ENCODE results near the gene LTBP2. TPM values are rescaled to one million over a fixed set of nuclear protein-coding genes. Genes with fewer than 3 reads are reported as not detected.
A peak's percentile ranks its signal among the peaks of the same experiment; 100 is the strongest.

The LTBP2 gene
- total RNA-seq, 1 experiment from 2014 or later: 17.4 TPM

- CTCF ChIA-PET: no interaction called here
- Histone ChIP-seq H3F3A (ENCODE audit: low read length, unreplicated experiment) (no peaks in the 10 kb centered on the region), H3K9me3 (ENCODE audit: low read length) (no peaks in the 10 kb centered on the region), H3K27ac (ENCODE audit: low read length) (peak overlapping the region; percentile 60), H3K4me1 (ENCODE audit: insufficient read depth, low read length) (peaks cover 41% of the 10 kb centered on the region), H3K9me2 (replicated peaks; ENCODE audit: low read length) (no peaks in the 10 kb centered on the region), H3K36me3 (ENCODE audit: low read depth, low read length) (no peaks in the 10 kb centered on the region), H4K20me1 (ENCODE audit: low read length) (no peaks in the 10 kb centered on the region), H3K9ac (ENCODE audit: low read length) (no peak overlapping the region), H2AFZ (ENCODE audit: low read length) (peak overlapping the region; percentile 49), H3K27me3 (ENCODE audit: low read length) (no peaks in the 10 kb centered on the region), H3K79me2 (ENCODE audit: low read length) (peaks cover 9% of the 10 kb centered on the region; the same call in 1 of the 2 replicates), H3K4me2 (ENCODE audit: low read length) (peak overlapping the region; percentile 68), H3K4me3 (ENCODE audit: low read length) (peak overlapping the region; percentile 35; the same call in 1 of the 2 replicates)
- DNase-seq (peak; percentile 60), ATAC-seq (no peak)
- POLR2A ChIA-PET (ENCODE audit: unreplicated experiment): no interaction called here
- intact Hi-C loops (cut with micrococcal nuclease): no loop called here
- TF ChIP-seq, protein P1, sequence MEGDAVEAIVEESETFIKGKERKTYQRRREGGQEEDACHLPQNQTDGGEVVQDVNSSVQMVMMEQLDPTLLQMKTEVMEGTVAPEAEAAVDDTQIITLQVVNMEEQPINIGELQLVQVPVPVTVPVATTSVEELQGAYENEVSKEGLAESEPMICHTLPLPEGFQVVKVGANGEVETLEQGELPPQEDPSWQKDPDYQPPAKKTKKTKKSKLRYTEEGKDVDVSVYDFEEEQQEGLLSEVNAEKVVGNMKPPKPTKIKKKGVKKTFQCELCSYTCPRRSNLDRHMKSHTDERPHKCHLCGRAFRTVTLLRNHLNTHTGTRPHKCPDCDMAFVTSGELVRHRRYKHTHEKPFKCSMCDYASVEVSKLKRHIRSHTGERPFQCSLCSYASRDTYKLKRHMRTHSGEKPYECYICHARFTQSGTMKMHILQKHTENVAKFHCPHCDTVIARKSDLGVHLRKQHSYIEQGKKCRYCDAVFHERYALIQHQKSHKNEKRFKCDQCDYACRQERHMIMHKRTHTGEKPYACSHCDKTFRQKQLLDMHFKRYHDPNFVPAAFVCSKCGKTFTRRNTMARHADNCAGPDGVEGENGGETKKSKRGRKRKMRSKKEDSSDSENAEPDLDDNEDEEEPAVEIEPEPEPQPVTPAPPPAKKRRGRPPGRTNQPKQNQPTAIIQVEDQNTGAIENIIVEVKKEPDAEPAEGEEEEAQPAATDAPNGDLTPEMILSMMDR (conservative IDR thresholded peaks at IDR 0.05; ENCODE audit: low read depth, low read length): no peak
- TF ChIP-seq EZH2phosphoT487 (IDR thresholded peaks at IDR 0.05; ENCODE audit: borderline replicate concordance, low read length) (no peak), EZH2 (IDR thresholded peaks at IDR 0.05; ENCODE audit: low read length, unreplicated experiment) (no peak)
- BruUV-seq (replicated peaks): no TSS peak
Measured at GRCh38 chr14:74563233-74563585, 48.8 kb downstream of the LTBP2 start.

DNA sequence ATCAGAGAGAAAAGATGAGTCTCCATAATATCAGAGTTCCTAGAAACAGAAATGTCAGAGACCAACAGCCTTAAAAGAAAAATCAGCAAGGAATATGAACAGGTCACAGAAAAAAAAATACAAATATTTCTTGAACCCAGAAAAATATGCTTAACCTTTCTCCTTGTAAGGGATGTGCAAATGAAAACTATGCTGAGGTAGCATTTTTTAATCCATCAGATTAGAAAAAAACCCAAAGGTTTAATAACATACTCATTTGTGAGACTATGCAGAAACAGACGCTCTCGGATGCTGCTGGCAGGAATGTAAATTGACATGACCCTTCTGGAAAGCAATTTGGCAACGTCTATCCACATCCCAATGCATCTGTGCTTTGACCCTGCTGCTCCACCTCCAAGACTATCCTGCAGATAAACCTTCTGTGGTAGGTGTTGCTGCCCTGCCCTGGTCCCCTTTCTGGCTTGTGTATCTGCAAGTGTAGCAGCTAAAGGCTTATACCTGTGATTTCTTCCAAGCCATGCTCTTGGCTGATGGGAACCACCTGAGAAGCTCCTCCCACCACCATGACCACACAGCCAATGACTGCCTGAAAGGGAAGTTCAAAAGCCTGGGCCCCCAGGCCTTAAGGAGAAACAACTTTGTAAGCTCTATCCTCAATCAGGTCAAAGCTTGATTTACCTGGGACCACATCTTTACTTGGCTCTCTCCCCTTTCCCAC lies 49.4 kb downstream of the LTBP2 start:
- TF ChIP-seq EZH2 (IDR thresholded peaks at IDR 0.05; ENCODE audit: low read length, unreplicated experiment) (no peak), EZH2phosphoT487 (IDR thresholded peaks at IDR 0.05; ENCODE audit: borderline replicate concordance, low read length) (no peak)
- TF ChIP-seq, protein P1 (conservative IDR thresholded peaks at IDR 0.05; ENCODE audit: low read depth, low read length): no peak
- Histone ChIP-seq H3K27me3 (ENCODE audit: low read length) (no peaks in the 10 kb centered on the region), H3F3A (ENCODE audit: low read length, unreplicated experiment) (no peaks in the 10 kb centered on the region), H4K20me1 (ENCODE audit: low read length) (no peaks in the 10 kb centered on the region), H3K79me2 (ENCODE audit: low read length) (peaks cover 4% of the 10 kb centered on the region; the same call in 1 of the 2 replicates), H2AFZ (ENCODE audit: low read length) (peak overlapping the region; percentile 49), H3K27ac (ENCODE audit: low read length) (peak overlapping the region; percentile 60), H3K4me1 (ENCODE audit: insufficient read depth, low read length) (peaks cover 36% of the 10 kb centered on the region), H3K36me3 (ENCODE audit: low read depth, low read length) (no peaks in the 10 kb centered on the region), H3K9me2 (replicated peaks; ENCODE audit: low read length) (no peaks in the 10 kb centered on the region), H3K4me2 (ENCODE audit: low read length) (peak overlapping the region; percentile 68), H3K9me3 (ENCODE audit: low read length) (no peaks in the 10 kb centered on the region), H3K4me3 (ENCODE audit: low read length) (peak overlapping the region; percentile 35; the same call in 1 of the 2 replicates), H3K9ac (ENCODE audit: low read length) (no peak overlapping the region)
- intact Hi-C loops (cut with micrococcal nuclease): no loop called here
- POLR2A ChIA-PET (ENCODE audit: unreplicated experiment): no interaction called here
- CTCF ChIA-PET: interaction anchor here (0.6 kb wide), 1 partner anchor 240 kb away, joined by 11 read pairs; no protein-coding TSS in a partner anchor
- no peak for ATAC-seq
- BruUV-seq (replicated peaks): no TSS peak
- DNase-seq: no peak

- POLR2A ChIA-PET (ENCODE audit: unreplicated experiment): no interaction called here
- H3K9me2 ChIP-seq (replicated peaks; ENCODE audit: low read length): no peaks in the 10 kb centered on the region
- H3K27me3 ChIP-seq (ENCODE audit: low read length): no peaks in the 10 kb centered on the region
- no peak overlapping the region for H3K4me2 ChIP-seq (ENCODE audit: low read length)
- BruUV-seq (replicated peaks): no TSS peak
- no peak for DNase-seq
- no peaks in the 10 kb centered on the region for H3F3A ChIP-seq (ENCODE audit: low read length, unreplicated experiment)
- no peak for ATAC-seq
- H3K9ac ChIP-seq (ENCODE audit: low read length): no peak overlapping the region
- H3K9me3 ChIP-seq (ENCODE audit: low read length): no peaks in the 10 kb centered on the region
- no peaks in the 10 kb centered on the region for H3K36me3 ChIP-seq (ENCODE audit: low read depth, low read length)
- H3K79me2 ChIP-seq (ENCODE audit: low read length): no peaks in the 10 kb centered on the region
- peaks cover 15% of the 10 kb centered on the region for H3K4me1 ChIP-seq (ENCODE audit: insufficient read depth, low read length)
- no peaks in the 10 kb centered on the region for H4K20me1 ChIP-seq (ENCODE audit: low read length)
- H3K27ac ChIP-seq (ENCODE audit: low read length): no peak overlapping the region
- CTCF ChIA-PET: interaction anchor here (0.7 kb wide), 1 partner anchor 50 kb away, joined by 3 read pairs; no protein-coding TSS in a partner anchor
- intact Hi-C loops (cut with micrococcal nuclease): no loop called here
- no peak overlapping the region for H3K4me3 ChIP-seq (ENCODE audit: low read length)
- H2AFZ ChIP-seq (ENCODE audit: low read length): no peak overlapping the region
- TF ChIP-seq EZH2phosphoT487 (IDR thresholded peaks at IDR 0.05; ENCODE audit: borderline replicate concordance, low read length) (no peak), EZH2 (IDR thresholded peaks at IDR 0.05; ENCODE audit: low read length, unreplicated experiment) (no peak)
- TF ChIP-seq, protein P1 (conservative IDR thresholded peaks at IDR 0.05; ENCODE audit: low read depth, low read length): no peak
Measured at GRCh38 chr14:74558655-74559054, 53.4 kb downstream of the LTBP2 start.
